ENCODE results near the gene FLNC.

GRCh38 chr7:128867241-128867640 is 37.0 kb downstream of the FLNC start:
- no peak for TF ChIP-seq POLR2AphosphoS5 (IDR thresholded peaks at IDR 0.05)
- TF ChIP-seq CTCF (IDR thresholded peaks at IDR 0.05) = no peak

Data from suprapubic skin (tissue), 3 donors.